ENCODE measurements around the gene TACC2. TPM values are rescaled to one million over a fixed set of nuclear protein-coding genes. Genes with fewer than 3 reads are reported as not detected.

The TACC2 gene
- total and polyA plus RNA-seq, 2 experiments from 2014 or later: 75.7 to 98.0 TPM

DNA sequence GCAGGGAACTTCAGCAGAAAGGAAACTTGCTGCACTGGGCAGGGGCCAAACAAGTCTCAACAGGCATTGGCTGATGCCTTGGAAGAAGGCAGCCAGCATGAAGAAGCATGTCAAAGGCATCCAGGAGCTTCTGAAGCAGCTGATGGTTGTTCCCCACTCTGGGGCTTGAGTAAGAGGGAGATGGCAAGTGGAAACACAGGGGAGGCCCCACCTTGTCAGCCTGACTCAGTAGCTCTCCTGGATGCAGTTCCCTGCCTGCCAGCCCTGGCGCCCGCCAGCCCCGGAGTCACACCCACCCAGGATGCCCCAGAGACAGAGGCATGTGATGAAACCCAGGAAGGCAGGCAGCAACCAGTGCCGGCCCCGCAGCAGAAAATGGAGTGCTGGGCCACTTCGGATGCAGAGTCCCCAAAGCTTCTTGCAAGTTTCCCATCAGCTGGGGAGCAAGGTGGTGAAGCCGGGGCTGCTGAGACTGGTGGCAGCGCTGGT, 96.5 kb downstream of the TACC2 start:
- H3K27me3 ChIP-seq: no peaks in the 10 kb centered on the region
- no peak for DNase-seq (ENCODE audit: low read depth in 1 of 2, low spot score in 1 of 2)
- no peaks in the 10 kb centered on the region for H3K4me1 ChIP-seq (ENCODE audit: low read depth)
- H3K36me3 ChIP-seq: no peaks in the 10 kb centered on the region
- TF ChIP-seq, protein P1, sequence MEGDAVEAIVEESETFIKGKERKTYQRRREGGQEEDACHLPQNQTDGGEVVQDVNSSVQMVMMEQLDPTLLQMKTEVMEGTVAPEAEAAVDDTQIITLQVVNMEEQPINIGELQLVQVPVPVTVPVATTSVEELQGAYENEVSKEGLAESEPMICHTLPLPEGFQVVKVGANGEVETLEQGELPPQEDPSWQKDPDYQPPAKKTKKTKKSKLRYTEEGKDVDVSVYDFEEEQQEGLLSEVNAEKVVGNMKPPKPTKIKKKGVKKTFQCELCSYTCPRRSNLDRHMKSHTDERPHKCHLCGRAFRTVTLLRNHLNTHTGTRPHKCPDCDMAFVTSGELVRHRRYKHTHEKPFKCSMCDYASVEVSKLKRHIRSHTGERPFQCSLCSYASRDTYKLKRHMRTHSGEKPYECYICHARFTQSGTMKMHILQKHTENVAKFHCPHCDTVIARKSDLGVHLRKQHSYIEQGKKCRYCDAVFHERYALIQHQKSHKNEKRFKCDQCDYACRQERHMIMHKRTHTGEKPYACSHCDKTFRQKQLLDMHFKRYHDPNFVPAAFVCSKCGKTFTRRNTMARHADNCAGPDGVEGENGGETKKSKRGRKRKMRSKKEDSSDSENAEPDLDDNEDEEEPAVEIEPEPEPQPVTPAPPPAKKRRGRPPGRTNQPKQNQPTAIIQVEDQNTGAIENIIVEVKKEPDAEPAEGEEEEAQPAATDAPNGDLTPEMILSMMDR (IDR thresholded peaks at IDR 0.05; ENCODE audit: low read depth, low read length): no peak
- no peaks in the 10 kb centered on the region for H3K9me3 ChIP-seq (ENCODE audit: low read depth)
- no peak overlapping the region for H3K4me3 ChIP-seq
- no peak overlapping the region for H3K27ac ChIP-seq

DNA sequence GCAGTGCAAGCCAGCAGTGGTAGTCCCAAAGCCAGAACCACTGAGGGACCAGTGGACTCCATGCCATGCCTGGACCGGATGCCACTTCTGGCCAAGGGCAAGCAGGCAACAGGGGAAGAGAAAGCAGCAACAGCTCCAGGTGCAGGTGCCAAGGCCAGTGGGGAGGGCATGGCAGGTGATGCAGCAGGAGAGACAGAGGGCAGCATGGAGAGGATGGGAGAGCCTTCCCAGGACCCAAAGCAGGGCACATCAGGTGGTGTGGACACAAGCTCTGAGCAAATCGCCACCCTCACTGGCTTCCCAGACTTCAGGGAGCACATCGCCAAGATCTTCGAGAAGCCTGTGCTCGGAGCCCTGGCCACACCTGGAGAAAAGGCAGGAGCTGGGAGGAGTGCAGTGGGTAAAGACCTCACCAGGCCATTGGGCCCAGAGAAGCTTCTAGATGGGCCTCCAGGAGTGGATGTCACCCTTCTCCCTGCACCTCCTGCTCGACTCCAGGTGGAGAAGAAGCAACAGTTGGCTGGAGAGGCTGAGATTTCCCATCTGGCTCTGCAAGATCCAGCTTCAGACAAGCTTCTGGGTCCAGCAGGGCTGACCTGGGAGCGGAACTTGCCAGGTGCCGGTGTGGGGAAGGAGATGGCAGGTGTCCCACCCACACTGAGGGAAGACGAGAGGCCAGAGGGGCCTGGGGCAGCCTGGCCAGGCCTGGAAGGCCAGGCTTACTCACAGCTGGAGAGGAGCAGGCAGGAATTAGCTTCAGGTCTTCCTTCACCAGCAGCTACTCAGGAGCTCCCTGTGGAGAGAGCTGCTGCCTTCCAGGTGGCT, 97.7 kb downstream of the TACC2 start:
- DNase-seq (ENCODE audit: low read depth in 1 of 2, low spot score in 1 of 2): no peak
- H3K27me3 ChIP-seq: no peaks in the 10 kb centered on the region
- H3K4me1 ChIP-seq (ENCODE audit: low read depth): no peaks in the 10 kb centered on the region
- H3K36me3 ChIP-seq: no peaks in the 10 kb centered on the region
- H3K9me3 ChIP-seq (ENCODE audit: low read depth): no peaks in the 10 kb centered on the region
- H3K4me3 ChIP-seq: no peak overlapping the region
- TF ChIP-seq, protein P1 (IDR thresholded peaks at IDR 0.05; ENCODE audit: low read depth, low read length): no peak
- no peak overlapping the region for H3K27ac ChIP-seq

- TF ChIP-seq, protein P1 (IDR thresholded peaks at IDR 0.05; ENCODE audit: low read depth, low read length): no peak
- H3K27ac ChIP-seq: no peak overlapping the region
- H3K4me1 ChIP-seq (ENCODE audit: low read depth): no peaks in the 10 kb centered on the region
- no peaks in the 10 kb centered on the region for H3K36me3 ChIP-seq
- no peaks in the 10 kb centered on the region for H3K9me3 ChIP-seq (ENCODE audit: low read depth)
- H3K4me3 ChIP-seq: no peak overlapping the region
- no peaks in the 10 kb centered on the region for H3K27me3 ChIP-seq
- no peak for DNase-seq (ENCODE audit: low read depth in 1 of 2, low spot score in 1 of 2)
Observed at GRCh38 chr10:122087436-122087835, 98.5 kb downstream of the TACC2 start.

DNA sequence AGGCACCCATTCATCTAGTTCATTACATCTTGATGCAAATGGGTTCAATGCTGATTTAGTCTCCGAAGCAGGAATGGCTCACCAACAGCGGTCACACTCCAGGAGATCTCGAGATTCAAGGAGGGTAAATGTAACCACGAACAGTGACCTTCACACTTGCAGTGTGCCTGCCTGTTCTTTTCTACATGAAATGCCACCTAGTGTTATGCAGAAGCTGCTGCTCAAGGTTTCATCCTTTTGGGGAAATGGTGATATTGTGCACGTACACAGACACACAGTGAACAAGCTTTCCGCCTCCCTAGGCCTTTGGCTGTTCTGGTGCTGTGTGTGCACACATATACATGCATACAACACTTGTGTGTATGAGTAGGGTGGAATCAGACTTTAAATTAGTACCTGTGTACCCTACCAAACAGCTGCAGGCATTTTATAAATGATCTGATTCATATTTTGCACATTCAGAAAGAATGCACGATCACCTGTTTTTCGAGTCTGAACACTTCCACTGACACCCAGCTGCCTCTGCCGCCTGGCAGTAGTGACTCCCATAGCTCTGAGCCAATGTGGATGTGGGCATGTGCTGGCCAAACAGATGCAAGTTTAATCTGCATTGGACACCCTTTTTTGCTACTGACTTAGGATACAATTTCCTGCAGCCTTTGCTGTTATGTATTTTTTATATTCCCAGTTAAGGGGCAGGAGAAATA, 100.5 kb downstream of the TACC2 start:
- H3K4me1 ChIP-seq (ENCODE audit: low read depth): no peaks in the 10 kb centered on the region
- no peaks in the 10 kb centered on the region for H3K36me3 ChIP-seq
- DNase-seq (ENCODE audit: low read depth in 1 of 2, low spot score in 1 of 2): no peak
- H3K9me3 ChIP-seq (ENCODE audit: low read depth): no peaks in the 10 kb centered on the region
- H3K27ac ChIP-seq: no peak overlapping the region
- H3K4me3 ChIP-seq: no peak overlapping the region
- TF ChIP-seq, protein P1 (IDR thresholded peaks at IDR 0.05; ENCODE audit: low read depth, low read length): no peak
- no peaks in the 10 kb centered on the region for H3K27me3 ChIP-seq

- no peaks in the 10 kb centered on the region for H3K27me3 ChIP-seq
Observed at GRCh38 chr10:122091722-122092121, 102.8 kb downstream of the TACC2 start.

More at GRCh38 chr10:122091722-122092121, 102.8 kb downstream of the TACC2 start:
- TF ChIP-seq, protein P1 (IDR thresholded peaks at IDR 0.05; ENCODE audit: low read depth, low read length): no peak
- H3K4me3 ChIP-seq: no peak overlapping the region
- no peaks in the 10 kb centered on the region for H3K9me3 ChIP-seq (ENCODE audit: low read depth)
- no peak for DNase-seq (ENCODE audit: low read depth in 1 of 2, low spot score in 1 of 2)
- no peak overlapping the region for H3K27ac ChIP-seq
- no peaks in the 10 kb centered on the region for H3K36me3 ChIP-seq
- H3K4me1 ChIP-seq (ENCODE audit: low read depth): no peaks in the 10 kb centered on the region

Measured in cardiac muscle cell (in vitro differentiated cells and primary cell).